Stimulated activated CD4-positive, alpha-beta T cell treated with anti-CD3 and anti-CD28 coated beads, TNF-alpha, amount 100 ng/mL, for 48 hours (primary cell): ENCODE data around the gene B4GALT5.
"Not testable (repeated sequence)": the region's sequence is repeated elsewhere in the genome, so short reads cannot be mapped to it uniquely, and the experiment has no call there.

Experiments used
- DNase-seq, 3 donors: peaks; one replicate each; pipeline ENCODE4 v3.0.0-alpha.2; 2020; ENCODE audit warnings: low read depth in 3 of 3

Gene B4GALT5

DNA sequence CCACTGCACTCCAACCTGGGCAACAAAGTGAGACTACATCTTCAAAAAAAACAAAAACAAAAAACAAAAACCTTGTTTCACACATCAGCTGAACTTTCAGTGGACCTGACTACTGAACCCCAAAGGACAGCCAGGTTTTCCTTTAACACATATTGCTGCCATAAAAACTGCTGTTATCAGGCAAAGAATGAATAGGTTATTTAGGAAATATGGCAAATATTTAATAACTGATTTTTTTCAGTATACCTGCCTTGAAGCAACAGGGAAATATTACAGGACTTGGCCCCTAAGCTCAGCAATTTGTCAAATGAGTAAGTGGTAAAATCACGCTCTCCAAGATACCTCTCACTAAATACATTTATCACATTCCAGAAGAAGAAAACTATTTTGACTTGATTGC lies 34.0 kb downstream of the B4GALT5 start:
- DNase-seq, result no peak

GRCh38 chr20:49677777-49678758 lies 35.6 kb downstream of the B4GALT5 start:
- no peak for DNase-seq

DNA sequence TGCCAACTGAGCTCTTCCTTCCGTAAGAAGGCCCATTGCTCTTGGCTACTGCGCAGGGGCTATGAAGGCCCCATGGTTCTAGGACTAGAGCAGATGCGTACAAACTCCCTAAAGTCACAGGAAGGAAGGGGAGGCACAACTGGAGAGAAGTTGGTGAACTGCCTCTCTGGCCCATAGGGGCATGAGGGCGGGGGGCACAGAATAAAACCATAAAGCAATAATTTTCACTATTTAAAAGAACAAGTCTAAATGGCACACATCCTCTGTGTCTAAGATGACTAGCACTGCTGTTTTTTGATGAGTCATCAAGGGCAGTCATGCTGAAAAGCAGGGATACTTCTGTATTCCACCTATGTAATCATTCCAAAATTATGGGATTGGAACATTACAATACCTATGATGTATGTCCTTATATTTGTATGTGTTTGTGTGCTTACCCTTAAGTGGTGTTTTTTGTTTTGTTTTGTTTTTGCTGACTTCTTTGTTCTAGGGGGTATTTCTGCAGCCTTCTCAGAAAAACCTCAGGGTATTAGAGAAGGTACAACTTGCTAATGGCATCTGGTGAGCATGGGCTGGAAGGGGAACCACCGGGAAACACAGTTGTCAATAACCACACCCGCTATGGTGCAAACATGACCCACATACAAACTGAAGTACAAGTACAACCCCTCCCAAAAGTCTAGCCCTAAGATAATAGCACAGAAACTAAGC lies 36.9 kb downstream of the B4GALT5 start:
- no peak for DNase-seq

DNA sequence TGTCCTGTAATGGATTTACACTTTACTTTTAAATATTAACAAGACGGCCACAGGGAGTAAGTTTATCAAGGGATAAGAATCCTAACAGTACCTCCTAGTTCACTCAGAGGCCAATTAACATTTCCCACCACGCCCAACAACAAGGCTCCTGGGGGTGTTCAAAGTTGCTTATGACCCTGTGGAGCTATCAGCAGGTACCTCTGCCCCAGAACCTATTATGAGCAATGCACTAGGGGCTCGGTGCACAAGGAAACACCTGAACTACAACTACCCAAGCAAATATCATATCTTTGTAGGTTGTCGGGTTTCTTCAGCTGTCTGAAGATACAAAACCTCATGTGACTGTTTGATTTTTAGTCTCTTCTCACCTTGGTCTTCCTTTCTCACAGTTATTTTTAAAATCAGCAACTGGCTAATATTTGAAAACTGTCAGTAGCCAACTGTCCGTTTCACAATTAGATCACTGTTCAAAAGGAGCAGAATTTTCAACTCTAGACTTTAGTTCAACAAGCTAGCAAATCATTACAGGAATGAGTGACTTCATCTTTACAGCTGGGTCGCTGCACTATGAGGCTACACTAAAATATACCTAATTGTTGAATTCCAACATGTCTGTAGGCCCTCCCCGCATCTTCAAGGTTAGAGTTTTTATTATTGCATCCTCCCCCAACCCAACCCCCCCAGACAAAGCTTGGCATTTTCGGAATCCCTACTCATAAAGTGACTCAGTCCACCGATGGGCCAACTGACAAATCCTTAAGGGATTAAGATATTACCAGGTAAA lies 38.1 kb downstream of the B4GALT5 start:
- no peak for DNase-seq

GRCh38 chr20:49674383-49675352 lies 39.0 kb downstream of the B4GALT5 start:
- no peak for DNase-seq

- DNase-seq, result no peak
Measured at GRCh38 chr20:49672096-49672664, 41.5 kb downstream of the B4GALT5 start.

DNA sequence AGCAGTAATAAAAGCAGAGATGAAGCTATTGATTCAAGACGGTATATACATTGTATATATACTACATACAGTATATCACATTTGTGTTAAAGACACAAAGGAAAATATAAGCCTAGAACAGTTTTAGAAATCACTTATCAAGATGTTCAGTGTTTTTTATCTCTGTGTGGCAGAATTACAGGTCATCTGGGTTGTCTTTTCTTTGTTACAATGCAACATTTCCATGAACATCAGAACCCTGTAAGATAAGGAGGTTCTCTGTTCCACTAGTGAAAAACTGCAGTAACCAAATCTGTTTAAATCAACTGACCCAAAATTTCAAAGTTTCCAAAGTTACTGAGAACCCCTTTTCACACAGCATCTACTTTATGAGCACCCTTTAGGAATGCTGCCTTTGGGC lies 42.2 kb downstream of the B4GALT5 start:
- no peak for DNase-seq

DNA sequence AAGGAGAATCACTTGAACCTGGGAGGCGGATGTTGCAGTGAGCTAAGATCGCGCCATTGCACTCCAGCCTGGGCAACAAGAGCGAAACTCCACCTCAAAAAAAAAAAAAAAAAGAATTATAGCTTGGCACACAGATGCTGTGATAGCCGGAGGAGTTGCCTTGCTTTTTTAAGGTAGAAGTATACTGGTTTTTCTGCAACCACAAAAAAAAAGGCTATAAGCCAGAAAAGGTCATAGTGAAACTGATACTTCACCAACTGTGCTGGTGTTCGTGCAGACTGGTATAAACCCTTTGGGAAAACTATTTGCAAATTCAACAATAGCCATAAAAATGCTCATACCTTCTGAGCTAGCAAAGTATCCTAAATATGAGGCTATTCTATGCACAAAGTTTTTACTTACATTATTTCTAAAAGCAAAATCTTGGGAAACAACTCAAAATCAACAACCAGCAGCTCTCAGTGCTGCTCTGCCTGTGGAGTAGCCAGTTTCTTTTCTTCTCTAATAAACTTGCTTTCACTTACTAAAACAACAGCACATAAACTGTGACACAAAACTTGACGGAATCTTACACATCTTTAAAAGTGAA lies 44.0 kb downstream of the B4GALT5 start:
- DNase-seq, result no peak

DNA sequence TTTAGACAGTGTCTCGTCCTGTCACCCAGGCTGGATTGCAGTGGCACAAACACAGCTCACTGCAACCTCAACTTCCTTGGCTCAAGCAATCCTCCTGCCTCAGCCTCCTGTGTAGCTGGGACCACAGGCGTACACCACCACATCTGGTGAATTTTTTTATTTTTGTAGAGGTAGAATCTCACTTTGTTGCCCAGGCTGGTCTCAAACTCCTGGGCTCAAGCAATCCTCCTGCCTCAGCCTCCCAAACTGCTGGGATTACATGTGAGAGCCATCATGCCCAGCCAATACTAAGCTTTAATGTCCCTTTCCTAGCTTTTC lies 44.8 kb downstream of the B4GALT5 start:
- not testable (repeated sequence) for DNase-seq

DNA sequence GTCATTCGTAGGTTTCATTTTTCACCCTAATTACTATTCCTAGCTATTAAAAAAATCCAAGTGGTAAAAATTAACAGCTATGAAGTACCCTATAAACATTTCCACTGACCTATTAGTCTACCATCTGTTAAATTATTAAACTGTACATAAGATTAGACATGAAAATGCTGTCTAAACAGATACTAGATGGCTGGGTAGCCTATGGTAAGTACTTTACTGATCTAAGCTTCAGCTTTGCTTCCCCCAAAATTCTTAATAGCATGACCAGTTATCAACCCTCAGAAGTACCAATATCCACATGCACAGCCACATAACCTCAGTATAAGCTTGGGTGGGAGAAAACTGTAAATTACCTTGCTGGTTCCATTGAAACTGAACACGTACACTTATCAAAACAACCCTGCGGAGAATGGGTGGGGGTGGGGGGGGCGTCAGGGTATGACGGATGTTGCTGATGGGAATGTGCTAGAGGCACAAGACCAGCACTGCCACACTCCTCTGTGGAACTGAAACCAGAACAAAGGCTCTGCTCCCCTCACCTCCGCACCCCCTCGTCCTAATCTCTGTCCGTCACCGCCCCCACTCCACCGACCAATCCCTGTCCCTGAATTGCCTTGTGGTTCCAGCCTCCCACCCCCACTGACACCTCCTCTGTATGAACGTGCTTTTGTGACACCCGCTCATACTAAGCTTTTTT lies 45.3 kb downstream of the B4GALT5 start:
- DNase-seq, result peak; percentile 27 to 52 (median 45)

DNA sequence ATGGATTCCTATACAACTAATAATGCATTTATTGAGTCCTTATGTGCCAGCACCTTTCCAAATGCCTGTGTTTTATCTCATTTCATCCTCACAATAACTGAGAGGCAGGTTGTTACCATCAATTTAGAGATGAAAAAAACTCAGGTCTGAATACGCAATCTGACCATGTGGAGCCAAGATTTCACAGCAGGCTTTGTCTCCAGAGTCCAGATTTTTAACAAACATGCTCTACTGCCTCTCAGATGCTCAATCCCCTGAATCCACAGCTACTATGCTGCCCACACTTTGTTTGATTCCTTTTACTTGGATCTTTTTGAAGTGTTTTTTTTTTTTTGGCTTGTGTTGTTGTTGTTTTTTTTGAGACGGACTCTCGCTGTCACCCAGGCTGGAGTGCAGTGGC lies 46.8 kb downstream of the B4GALT5 start:
- no peak for DNase-seq

DNA sequence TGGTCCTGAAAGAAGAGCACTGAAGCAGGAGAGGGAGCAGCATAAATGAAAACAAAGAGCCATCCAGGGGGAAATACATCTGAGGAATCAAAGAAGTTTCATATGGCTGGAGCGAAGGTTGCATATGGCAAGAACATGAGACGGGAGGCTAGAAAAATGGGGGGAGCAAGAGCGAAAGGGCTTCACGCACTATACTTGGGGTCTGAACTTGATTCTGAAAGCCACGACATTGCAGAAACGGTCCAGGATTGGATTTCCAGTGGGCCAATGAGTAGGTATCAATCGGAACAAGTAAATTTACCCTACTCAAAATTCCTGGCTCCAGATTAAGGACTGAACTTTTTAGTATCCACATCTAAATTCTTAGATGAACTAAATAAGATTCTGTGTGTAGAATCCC lies 47.9 kb downstream of the B4GALT5 start:
- DNase-seq, result no peak

DNA sequence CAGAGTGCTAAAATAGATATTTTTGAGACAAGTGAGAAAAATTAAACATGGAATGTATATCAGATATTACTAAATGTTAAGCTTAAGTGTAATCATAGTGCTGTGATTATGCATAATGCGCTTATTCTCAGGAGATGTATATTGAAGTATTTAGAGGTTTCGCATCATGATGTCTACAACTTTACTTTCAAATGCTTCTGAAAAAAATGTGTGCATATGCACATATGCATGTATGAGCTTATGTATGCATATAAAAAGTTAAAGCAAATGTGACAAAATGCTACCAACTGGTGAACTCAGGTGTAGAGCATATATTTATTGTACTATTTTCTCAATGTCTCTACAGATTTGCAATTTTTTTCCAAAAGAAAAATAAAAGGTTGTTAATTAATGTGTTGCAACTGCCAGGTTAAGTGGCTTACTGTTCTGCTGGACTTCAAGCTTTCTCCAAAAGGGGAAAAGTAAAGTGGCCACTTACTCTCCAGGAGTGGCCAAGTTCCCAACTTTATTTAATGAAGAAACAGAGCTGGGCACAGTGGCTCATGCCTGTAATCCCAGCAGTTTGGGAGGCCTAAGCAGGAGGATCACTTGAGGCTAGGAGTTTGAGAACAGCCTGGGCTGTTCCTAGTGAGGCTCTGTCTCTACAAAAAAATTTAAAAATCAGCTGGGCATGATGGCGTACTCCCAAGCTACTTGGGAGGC lies 48.9 kb downstream of the B4GALT5 start:
- no peak for DNase-seq

DNA sequence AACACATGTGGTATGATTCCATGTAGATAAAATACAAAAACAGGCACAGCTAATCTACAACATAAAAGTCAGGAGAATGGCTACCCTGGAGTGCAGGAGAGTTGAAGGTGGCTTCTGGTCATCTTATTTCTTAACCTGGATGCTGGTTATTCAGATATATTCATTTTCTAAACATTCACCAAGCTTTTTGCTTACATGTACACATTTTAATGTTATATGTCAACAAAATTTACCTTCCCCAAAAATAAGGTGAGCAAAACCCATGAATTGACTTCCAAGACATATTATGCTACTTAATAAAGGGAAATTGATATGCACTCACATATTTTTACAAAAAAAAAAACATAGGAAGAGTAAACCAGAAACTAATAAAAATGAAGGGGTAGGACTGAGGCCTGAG lies 50.6 kb downstream of the B4GALT5 start:
- DNase-seq, result no peak

- DNase-seq, result no peak
Measured at GRCh38 chr20:49661560-49662329, 51.9 kb downstream of the B4GALT5 start.

DNA sequence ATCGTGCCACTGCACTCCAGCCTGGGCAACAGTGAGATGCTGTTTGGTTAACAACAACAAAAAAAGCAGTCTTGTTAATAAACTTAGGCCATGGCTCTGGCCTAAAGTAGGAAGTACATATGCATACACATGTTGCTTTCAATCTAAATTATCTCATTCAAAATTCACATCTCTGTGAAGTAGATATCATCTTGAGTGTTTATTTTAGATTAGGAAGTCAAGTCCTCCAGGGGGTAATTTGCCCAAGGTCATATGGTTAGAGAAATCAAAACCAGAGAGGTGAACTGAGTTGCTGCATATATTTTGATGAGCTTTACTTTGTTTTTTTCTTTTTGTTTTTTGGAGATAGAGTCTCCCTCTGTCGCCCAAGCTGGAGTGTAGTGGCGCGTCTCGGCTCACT lies 52.8 kb downstream of the B4GALT5 start:
- no peak for DNase-seq

DNA sequence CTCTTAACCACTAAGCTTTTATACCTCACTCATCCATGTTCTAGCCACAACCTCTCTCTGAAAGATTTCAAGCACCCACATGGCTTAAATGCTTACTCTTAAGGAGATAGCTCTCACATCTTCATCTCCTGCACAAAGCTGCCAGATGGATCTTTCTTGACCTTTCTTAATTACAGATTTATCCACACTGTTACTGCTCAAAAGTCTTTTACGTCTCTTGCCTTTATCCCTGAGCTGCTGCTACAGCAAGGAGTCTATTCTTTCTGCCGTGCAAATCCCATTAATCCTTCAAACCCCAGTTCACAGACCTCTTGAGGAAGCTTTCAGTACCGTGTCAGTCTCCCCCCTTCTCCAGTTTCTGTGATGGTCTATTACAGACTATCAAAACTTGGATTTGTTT lies 54.6 kb downstream of the B4GALT5 start:
- no peak for DNase-seq

DNA sequence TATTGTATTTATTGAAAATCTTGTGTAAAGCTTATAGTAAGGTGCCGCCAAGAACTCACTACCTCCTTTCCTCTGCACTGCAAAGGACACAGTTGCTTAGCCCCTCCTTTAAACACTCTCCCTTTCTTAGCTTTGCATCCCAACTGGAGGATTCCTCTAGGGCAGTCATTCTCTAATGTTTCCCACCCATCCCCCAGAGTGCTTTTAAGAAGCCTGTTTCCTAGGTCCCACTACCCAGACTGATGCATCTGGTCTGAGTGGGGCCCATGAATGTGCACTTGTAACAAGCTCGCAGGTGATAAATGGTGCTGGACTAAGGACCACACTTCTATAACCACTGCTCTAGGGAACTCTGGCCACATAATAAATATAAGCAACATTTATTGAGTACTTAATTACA lies 55.2 kb downstream of the B4GALT5 start:
- DNase-seq, result no peak
